DND-41 (cell line): ENCODE results near the gene DTWD2.

Experiments used
- ATAC-seq: fragments of 200-7000 bp; cut with Tn5 transposase; 3 replicates; pipeline ENCODE4 v1.9.1; 2021; ENCODE audit warnings: low read depth; ENCODE audit not compliant: insufficient read depth
- DNase-seq: peaks from one replicate; pipeline ENCODE4 v3.0.0-alpha.2; 2020
- H2AFZ ChIP-seq: 2 replicates; pipeline ENCODE4 v1.6.0; 2012; ENCODE audit warnings: low read depth, low read length
- H3K27ac ChIP-seq: 2 replicates; pipeline ENCODE4 v1.5.1; 2012; ENCODE audit warnings: low read length, inconsistent platforms
- H3K27me3 ChIP-seq: fragments of 200-600 bp; sonication (generic); 2 replicates; pipeline ENCODE4 v1.6.0; 2012; ENCODE audit warnings: low read length, mild to moderate bottlenecking, inconsistent platforms; ENCODE audit not compliant: insufficient read depth, poor library complexity
- H3K36me3 ChIP-seq: 2 replicates; pipeline ENCODE4 v1.5.1; 2012; ENCODE audit warnings: low read length, inconsistent platforms; ENCODE audit not compliant: insufficient read depth
- H3K4me1 ChIP-seq: 2 replicates; pipeline ENCODE4 v1.5.1; 2012; ENCODE audit warnings: mild to moderate bottlenecking, low read length; ENCODE audit not compliant: insufficient read depth
- H3K4me2 ChIP-seq: 2 replicates; pipeline ENCODE4 v1.6.0; 2012; ENCODE audit warnings: mild to moderate bottlenecking, moderate library complexity, low read length, inconsistent platforms; ENCODE audit not compliant: insufficient read depth
- H3K4me3 ChIP-seq, 2 experiments: fragments of 200-600 bp in 1 of 2; shearing (Covaris generic) in 1 of 2; 2 replicates each; pipeline ENCODE4 v1.5.1; 2012 to 2016; ENCODE audit warnings: inconsistent platforms in 2 of 2, low read length in 2 of 2, mild to moderate bottlenecking in 2 of 2, low read depth in 1 of 2, moderate library complexity in 1 of 2
- H3K79me2 ChIP-seq: 2 replicates; pipeline ENCODE4 v1.6.0; 2012; ENCODE audit warnings: low read length, inconsistent platforms; ENCODE audit not compliant: insufficient read depth
- H3K9ac ChIP-seq: 2 replicates; pipeline ENCODE4 v1.6.0; 2012; ENCODE audit warnings: low read depth, mild to moderate bottlenecking, inconsistent platforms, low read length, moderate library complexity
- H3K9me3 ChIP-seq: 2 replicates; pipeline ENCODE4 v1.5.1; 2012; ENCODE audit warnings: low read length, moderate library complexity, mild to moderate bottlenecking, inconsistent platforms; ENCODE audit not compliant: insufficient read depth, severe bottlenecking
- H4K20me1 ChIP-seq: 2 replicates; pipeline ENCODE4 v1.6.0; 2012; ENCODE audit warnings: low read length; ENCODE audit not compliant: insufficient read depth
- EZH2 ChIP-seq: IDR thresholded peaks from 3 replicates; pipeline ENCODE4 v1.6.1; 2012; ENCODE audit warnings: borderline replicate concordance, low read depth, mild to moderate bottlenecking, moderate library complexity, low read length, inconsistent platforms; ENCODE audit not compliant: severe bottlenecking
- TF ChIP-seq, protein P1 (sequence below): IDR thresholded peaks from 2 replicates; pipeline ENCODE4 v1.5.1; 2012; ENCODE audit warnings: borderline replicate concordance, low read length, moderate library complexity, mild to moderate bottlenecking; ENCODE audit not compliant: poor library complexity, severe bottlenecking; ENCODE audit errors: extremely low read depth

DTWD2 gene

GRCh38 chr5:118875131-118875530 is 113.2 kb downstream of the DTWD2 start:
- Histone ChIP-seq H3K4me2 (no peak overlapping the region), H3K27ac (no peak overlapping the region), H4K20me1 (no peaks in the 10 kb centered on the region), H3K79me2 (no peaks in the 10 kb centered on the region), H3K4me3 (no peak overlapping the region), H3K9ac (no peak overlapping the region), H3K4me1 (no peaks in the 10 kb centered on the region), H2AFZ (no peak overlapping the region), H3K27me3 (no peaks in the 10 kb centered on the region), H3K9me3 (peaks cover 2% of the 10 kb centered on the region), H3K36me3 (no peaks in the 10 kb centered on the region)
- no peak for ATAC-seq
- no peak for DNase-seq
- TF ChIP-seq, protein P1, sequence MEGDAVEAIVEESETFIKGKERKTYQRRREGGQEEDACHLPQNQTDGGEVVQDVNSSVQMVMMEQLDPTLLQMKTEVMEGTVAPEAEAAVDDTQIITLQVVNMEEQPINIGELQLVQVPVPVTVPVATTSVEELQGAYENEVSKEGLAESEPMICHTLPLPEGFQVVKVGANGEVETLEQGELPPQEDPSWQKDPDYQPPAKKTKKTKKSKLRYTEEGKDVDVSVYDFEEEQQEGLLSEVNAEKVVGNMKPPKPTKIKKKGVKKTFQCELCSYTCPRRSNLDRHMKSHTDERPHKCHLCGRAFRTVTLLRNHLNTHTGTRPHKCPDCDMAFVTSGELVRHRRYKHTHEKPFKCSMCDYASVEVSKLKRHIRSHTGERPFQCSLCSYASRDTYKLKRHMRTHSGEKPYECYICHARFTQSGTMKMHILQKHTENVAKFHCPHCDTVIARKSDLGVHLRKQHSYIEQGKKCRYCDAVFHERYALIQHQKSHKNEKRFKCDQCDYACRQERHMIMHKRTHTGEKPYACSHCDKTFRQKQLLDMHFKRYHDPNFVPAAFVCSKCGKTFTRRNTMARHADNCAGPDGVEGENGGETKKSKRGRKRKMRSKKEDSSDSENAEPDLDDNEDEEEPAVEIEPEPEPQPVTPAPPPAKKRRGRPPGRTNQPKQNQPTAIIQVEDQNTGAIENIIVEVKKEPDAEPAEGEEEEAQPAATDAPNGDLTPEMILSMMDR = no peak
- TF ChIP-seq EZH2 = no peak

DNA sequence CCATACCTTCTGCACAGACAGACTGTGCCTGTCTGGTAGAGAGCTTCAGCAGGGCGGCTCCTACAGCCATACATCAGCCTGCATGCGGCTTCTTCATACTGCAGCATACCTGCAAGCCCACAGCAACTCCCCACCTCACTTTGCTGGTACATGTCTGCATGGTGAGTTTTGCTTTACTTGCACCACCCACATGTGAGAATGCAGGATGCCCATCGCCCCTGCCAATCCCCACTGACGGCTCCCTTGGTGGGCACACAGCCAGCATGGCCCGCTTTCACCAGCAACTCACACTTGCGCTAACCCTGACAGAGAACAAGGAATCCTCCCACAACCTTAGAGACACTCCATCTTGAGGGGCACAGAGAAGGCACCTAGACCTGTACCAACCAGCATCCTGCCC is 114.9 kb downstream of the DTWD2 start:
- Histone ChIP-seq H3K27ac (no peak overlapping the region), H2AFZ (no peak overlapping the region), H3K4me1 (no peaks in the 10 kb centered on the region), H3K27me3 (no peaks in the 10 kb centered on the region), H3K36me3 (no peaks in the 10 kb centered on the region), H3K9me3 (peaks cover 2% of the 10 kb centered on the region), H4K20me1 (no peaks in the 10 kb centered on the region), H3K4me3 (no peak overlapping the region), H3K79me2 (no peaks in the 10 kb centered on the region), H3K9ac (no peak overlapping the region), H3K4me2 (no peak overlapping the region)
- no peak for TF ChIP-seq EZH2
- TF ChIP-seq, protein P1 = no peak
- DNase-seq (no peak), ATAC-seq (no peak)

DNA sequence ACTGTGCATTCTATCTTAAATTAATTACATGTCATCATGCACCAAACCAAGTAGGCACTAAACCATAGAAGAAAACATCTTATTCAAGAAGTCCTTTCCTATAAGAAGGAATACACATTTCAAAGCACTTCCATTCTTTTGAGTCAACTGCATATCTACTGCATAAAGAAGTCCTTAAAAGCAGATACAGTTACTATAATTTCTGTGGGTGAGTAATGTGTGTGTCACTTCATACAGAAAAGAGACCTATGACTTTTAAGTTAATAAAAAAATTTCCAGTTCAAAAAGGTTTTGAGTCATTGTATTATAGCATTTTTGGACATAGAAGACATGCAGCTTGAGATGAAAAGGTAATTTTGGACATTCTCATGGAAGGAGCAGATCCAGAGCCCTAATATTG is 125.0 kb downstream of the DTWD2 start:
- no peaks in the 10 kb centered on the region for H3K36me3 ChIP-seq
- H3K9me3 ChIP-seq = no peaks in the 10 kb centered on the region
- ATAC-seq (no peak), DNase-seq (no peak)
- no peak overlapping the region for H2AFZ ChIP-seq
- no peaks in the 10 kb centered on the region for H3K79me2 ChIP-seq
- no peak overlapping the region for H3K4me3 ChIP-seq
- H3K27ac ChIP-seq = no peak overlapping the region
- H3K4me1 ChIP-seq = no peaks in the 10 kb centered on the region
- H3K9ac ChIP-seq = no peak overlapping the region
- H4K20me1 ChIP-seq = no peaks in the 10 kb centered on the region
- H3K4me2 ChIP-seq = no peak overlapping the region
- H3K27me3 ChIP-seq = no peaks in the 10 kb centered on the region
- TF ChIP-seq, protein P1 = no peak
- no peak for TF ChIP-seq EZH2

GRCh38 chr5:118862596-118862995 is 125.8 kb downstream of the DTWD2 start:
- no peaks in the 10 kb centered on the region for H3K4me1 ChIP-seq
- no peak overlapping the region for H3K4me2 ChIP-seq
- no peak overlapping the region for H2AFZ ChIP-seq
- H3K36me3 ChIP-seq = no peaks in the 10 kb centered on the region
- no peak overlapping the region for H3K4me3 ChIP-seq
- H3K27me3 ChIP-seq = no peaks in the 10 kb centered on the region
- H3K9me3 ChIP-seq = no peaks in the 10 kb centered on the region
- ATAC-seq (no peak), DNase-seq (no peak)
- TF ChIP-seq EZH2 = no peak
- TF ChIP-seq, protein P1 = no peak
- no peaks in the 10 kb centered on the region for H3K79me2 ChIP-seq
- no peaks in the 10 kb centered on the region for H4K20me1 ChIP-seq
- H3K27ac ChIP-seq = no peak overlapping the region
- no peak overlapping the region for H3K9ac ChIP-seq
